ENCODE results near the gene TCF3.

- TF ChIP-seq, protein P1, sequence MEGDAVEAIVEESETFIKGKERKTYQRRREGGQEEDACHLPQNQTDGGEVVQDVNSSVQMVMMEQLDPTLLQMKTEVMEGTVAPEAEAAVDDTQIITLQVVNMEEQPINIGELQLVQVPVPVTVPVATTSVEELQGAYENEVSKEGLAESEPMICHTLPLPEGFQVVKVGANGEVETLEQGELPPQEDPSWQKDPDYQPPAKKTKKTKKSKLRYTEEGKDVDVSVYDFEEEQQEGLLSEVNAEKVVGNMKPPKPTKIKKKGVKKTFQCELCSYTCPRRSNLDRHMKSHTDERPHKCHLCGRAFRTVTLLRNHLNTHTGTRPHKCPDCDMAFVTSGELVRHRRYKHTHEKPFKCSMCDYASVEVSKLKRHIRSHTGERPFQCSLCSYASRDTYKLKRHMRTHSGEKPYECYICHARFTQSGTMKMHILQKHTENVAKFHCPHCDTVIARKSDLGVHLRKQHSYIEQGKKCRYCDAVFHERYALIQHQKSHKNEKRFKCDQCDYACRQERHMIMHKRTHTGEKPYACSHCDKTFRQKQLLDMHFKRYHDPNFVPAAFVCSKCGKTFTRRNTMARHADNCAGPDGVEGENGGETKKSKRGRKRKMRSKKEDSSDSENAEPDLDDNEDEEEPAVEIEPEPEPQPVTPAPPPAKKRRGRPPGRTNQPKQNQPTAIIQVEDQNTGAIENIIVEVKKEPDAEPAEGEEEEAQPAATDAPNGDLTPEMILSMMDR (IDR thresholded peaks at IDR 0.05 in 2 of 3, conservative IDR thresholded peaks at IDR 0.05 in 1 of 3; ENCODE audit: borderline replicate concordance in 1 of 3, insufficient read depth in 1 of 3, low read depth in 2 of 3, low read length in 2 of 3): no peak; a peak in 1 of 6 replicates
- TF ChIP-seq JUND (IDR thresholded peaks at IDR 0.05) (no peak), YY1 (IDR thresholded peaks at IDR 0.05; ENCODE audit: extremely low read depth, insufficient replicate concordance, low read depth, low read length) (no peak), EZH2 (IDR thresholded peaks at IDR 0.05) (no peak), POLR2AphosphoS5 (IDR thresholded peaks at IDR 0.05; ENCODE audit: low read depth, low read length) (no peak), SIN3A (IDR thresholded peaks at IDR 0.05; ENCODE audit: low read depth) (no peak)
- TF ChIP-seq, protein P2, sequence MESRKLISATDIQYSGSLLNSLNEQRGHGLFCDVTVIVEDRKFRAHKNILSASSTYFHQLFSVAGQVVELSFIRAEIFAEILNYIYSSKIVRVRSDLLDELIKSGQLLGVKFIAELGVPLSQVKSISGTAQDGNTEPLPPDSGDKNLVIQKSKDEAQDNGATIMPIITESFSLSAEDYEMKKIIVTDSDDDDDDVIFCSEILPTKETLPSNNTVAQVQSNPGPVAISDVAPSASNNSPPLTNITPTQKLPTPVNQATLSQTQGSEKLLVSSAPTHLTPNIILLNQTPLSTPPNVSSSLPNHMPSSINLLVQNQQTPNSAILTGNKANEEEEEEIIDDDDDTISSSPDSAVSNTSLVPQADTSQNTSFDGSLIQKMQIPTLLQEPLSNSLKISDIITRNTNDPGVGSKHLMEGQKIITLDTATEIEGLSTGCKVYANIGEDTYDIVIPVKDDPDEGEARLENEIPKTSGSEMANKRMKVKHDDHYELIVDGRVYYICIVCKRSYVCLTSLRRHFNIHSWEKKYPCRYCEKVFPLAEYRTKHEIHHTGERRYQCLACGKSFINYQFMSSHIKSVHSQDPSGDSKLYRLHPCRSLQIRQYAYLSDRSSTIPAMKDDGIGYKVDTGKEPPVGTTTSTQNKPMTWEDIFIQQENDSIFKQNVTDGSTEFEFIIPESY (IDR thresholded peaks at IDR 0.05; ENCODE audit: extremely low read depth, insufficient replicate concordance, low read length): no peak
Measured at GRCh38 chr19:1606138-1606651, 46.2 kb downstream of the TCF3 start.

All from HCT116 (cell line).